H1 (cell line): ENCODE data around the gene OR4E2. TPM values are rescaled to one million over a fixed set of nuclear protein-coding genes. Genes with fewer than 3 reads are reported as not detected.

Experiments used
- CTCF ChIA-PET: fragments of 300-600 bp; sonication (Branson Sonifier 250); formaldehyde crosslinking; loops from one replicate; lab custom pipeline; 2021; ENCODE audit not compliant: partially characterized antibody; lab: Charles Lee
- POLR2A ChIA-PET: fragments of 300-600 bp; sonication (Branson Sonifier 250); formaldehyde crosslinking; loops from one replicate; lab custom pipeline; 2021; ENCODE audit warnings: inconsistent platforms; ENCODE audit not compliant: partially characterized antibody; lab: Charles Lee
- DNase-seq, 2 experiments: peaks; one replicate each; pipeline versions ENCODE4 v3.0.0 to v3.0.0-alpha.2; 2010 to 2022; ENCODE audit warnings: low spot score in 2 of 2, low read depth in 1 of 2, mixed read lengths in 1 of 2
- FAIRE-seq: peaks from 2 replicates; lab custom pipeline; 2011; peaks lifted over from hg19 to GRCh38; lab: Jason Lieb, UNC
- H2AFZ ChIP-seq: 2 replicates; pipeline ENCODE4 v1.8.1; 2012; ENCODE audit warnings: low read length, inconsistent platforms
- H2AK5ac ChIP-seq: 2 replicates; pipeline ENCODE4 v1.6.1; 2013; ENCODE audit warnings: low read depth, low read length
- H2BK120ac ChIP-seq: replicated peaks from 2 replicates; pipeline ENCODE3; 2013; ENCODE audit warnings: low read depth, low read length, inconsistent platforms
- H2BK12ac ChIP-seq: 2 replicates; pipeline ENCODE4 v1.6.1; 2013; ENCODE audit warnings: low read depth, low read length
- H2BK15ac ChIP-seq: 2 replicates; pipeline ENCODE4 v1.6.1; 2013; ENCODE audit warnings: low read length
- H2BK20ac ChIP-seq: 2 replicates; pipeline ENCODE4 v1.6.1; 2013; ENCODE audit warnings: low read length
- H2BK5ac ChIP-seq: 2 replicates; pipeline ENCODE4 v1.6.1; 2013; ENCODE audit warnings: low read depth, low read length
- H3K14ac ChIP-seq: 2 replicates; pipeline ENCODE4 v1.6.1; 2013; ENCODE audit warnings: inconsistent platforms; ENCODE audit not compliant: insufficient read length
- H3K18ac ChIP-seq: 2 replicates; pipeline ENCODE4 v1.6.1; 2013; ENCODE audit warnings: low read length; ENCODE audit errors: extremely low read depth
- H3K23ac ChIP-seq: 2 replicates; pipeline ENCODE4 v1.6.1; 2013; ENCODE audit warnings: inconsistent platforms; ENCODE audit not compliant: insufficient read length
- H3K23me2 ChIP-seq: 2 replicates; pipeline ENCODE4 v1.6.1; 2013; ENCODE audit warnings: low read depth, low read length
- H3K27ac ChIP-seq: 2 replicates; pipeline ENCODE4 v1.6.1; 2011; ENCODE audit warnings: low read depth, low read length, inconsistent platforms
- H3K27me3 ChIP-seq, 4 experiments: replicated peaks in 1 of 4; 1 replicate in 1 of 4; 2 replicates in 3 of 4; pipeline versions ENCODE4 v1.6.1 to v1.8.1; 2011 to 2013; ENCODE audit warnings: low read length in 3 of 4, mild to moderate bottlenecking in 3 of 4, inconsistent platforms in 2 of 4, mixed read lengths in 2 of 4, moderate library complexity in 1 of 4; ENCODE audit not compliant: control insufficient read depth in 3 of 4, insufficient read depth in 3 of 4; ENCODE audit errors: extremely low read depth in 1 of 4
- H3K36me3 ChIP-seq, 4 experiments: 2 replicates each; pipeline versions ENCODE4 v1.6.1 to v1.8.1; 2011 to 2013; ENCODE audit warnings: mild to moderate bottlenecking in 4 of 4, low read length in 3 of 4, moderate library complexity in 2 of 4, control low read depth in 1 of 4, inconsistent platforms in 1 of 4; ENCODE audit not compliant: insufficient read depth in 4 of 4, control insufficient read depth in 2 of 4
- H3K4ac ChIP-seq: replicated peaks from 2 replicates; pipeline ENCODE3; 2013; ENCODE audit warnings: low read length, low read depth, mixed read lengths, inconsistent platforms; ENCODE audit not compliant: insufficient read length
- H3K4me1 ChIP-seq, 4 experiments: replicated peaks in 1 of 4; 1 replicate in 1 of 4; 2 replicates in 3 of 4; pipeline versions ENCODE4 v1.6.1 to v1.8.1; 2011 to 2013; ENCODE audit warnings: low read length in 3 of 4, inconsistent platforms in 2 of 4, mixed read lengths in 1 of 4; ENCODE audit not compliant: insufficient read depth in 4 of 4, control insufficient read depth in 3 of 4
- H3K4me2 ChIP-seq, 2 experiments: 2 replicates each; pipeline versions ENCODE4 v1.6.1 to v1.8.1; 2011 to 2013; ENCODE audit warnings: low read depth in 2 of 2, low read length in 2 of 2, control low read depth in 1 of 2, inconsistent platforms in 1 of 2, mild to moderate bottlenecking in 1 of 2; ENCODE audit not compliant: insufficient read depth in 1 of 2
- H3K4me3 ChIP-seq, 4 experiments: fragments of 200-600, 300-600 bp in 1 of 4; sonication (generic), shearing (Covaris generic), sonication (Bioruptor Twin) in 1 of 4; 2 replicates each; pipeline versions ENCODE4 v1.5.1 to v1.8.1; 2011 to 2016; ENCODE audit warnings: low read length in 4 of 4, low read depth in 3 of 4, control low read depth in 2 of 4, inconsistent platforms in 2 of 4, mild to moderate bottlenecking in 2 of 4, mixed read lengths in 1 of 4, moderate library complexity in 1 of 4; ENCODE audit not compliant: insufficient read depth in 2 of 4; ENCODE audit errors: extremely low read depth in 1 of 4
- H3K56ac ChIP-seq: replicated peaks from 2 replicates; pipeline ENCODE3; 2013; ENCODE audit warnings: low read depth, mild to moderate bottlenecking, mixed read lengths, low read length, inconsistent platforms; ENCODE audit not compliant: insufficient read length
- H3K79me1 ChIP-seq: 2 replicates; pipeline ENCODE4 v1.6.1; 2013; ENCODE audit warnings: low read depth, low read length, control low read depth
- H3K79me2 ChIP-seq, 2 experiments: 2 replicates each; pipeline versions ENCODE4 v1.6.1 to v1.8.1; 2012 to 2013; ENCODE audit warnings: low read length in 2 of 2, mild to moderate bottlenecking in 2 of 2, inconsistent platforms in 1 of 2; ENCODE audit not compliant: insufficient read depth in 2 of 2, control insufficient read depth in 1 of 2
- H3K9ac ChIP-seq, 4 experiments: replicated peaks in 1 of 4; 1 replicate in 1 of 4; 2 replicates in 3 of 4; pipeline versions ENCODE4 v1.6.1 to v1.8.1; 2011 to 2013; ENCODE audit warnings: low read depth in 3 of 4, low read length in 3 of 4, control low read depth in 2 of 4, mild to moderate bottlenecking in 2 of 4, moderate library complexity in 2 of 4, inconsistent platforms in 1 of 4; ENCODE audit errors: extremely low read depth in 1 of 4
- H3K9me3 ChIP-seq, 2 experiments: 2 replicates each; pipeline versions ENCODE4 v1.6.1 to v1.8.1; 2012 to 2013; ENCODE audit warnings: mild to moderate bottlenecking in 2 of 2, moderate library complexity in 2 of 2, control low read depth in 1 of 2, inconsistent platforms in 1 of 2, low read depth in 1 of 2, low read length in 1 of 2, mixed read lengths in 1 of 2; ENCODE audit not compliant: insufficient read depth in 2 of 2
- H4K20me1 ChIP-seq, 2 experiments: replicated peaks in 1 of 2; 2 replicates each; pipeline versions ENCODE3 to v1.8.1; 2011 to 2013; ENCODE audit warnings: inconsistent platforms in 2 of 2, low read length in 2 of 2, mild to moderate bottlenecking in 1 of 2; ENCODE audit not compliant: insufficient read depth in 2 of 2, control insufficient read depth in 1 of 2
- H4K5ac ChIP-seq: 2 replicates; pipeline ENCODE4 v1.6.1; 2013; ENCODE audit warnings: low read length, low read depth, mixed read lengths, inconsistent platforms; ENCODE audit not compliant: insufficient read length
- H4K8ac ChIP-seq: 2 replicates; pipeline ENCODE4 v1.8.0; 2013; ENCODE audit warnings: mild to moderate bottlenecking, moderate library complexity, low read length, inconsistent platforms; ENCODE audit not compliant: insufficient read depth; ENCODE audit errors: extremely low read depth
- H4K91ac ChIP-seq: replicated peaks from 2 replicates; pipeline ENCODE3; 2013; ENCODE audit warnings: low read length, mixed read lengths, inconsistent platforms; ENCODE audit not compliant: insufficient read length
- CTBP2 ChIP-seq: IDR thresholded peaks from 2 replicates; pipeline ENCODE4 v1.7.0; 2011; ENCODE audit warnings: borderline replicate concordance, mild to moderate bottlenecking, moderate library complexity, mixed read lengths, low read length; ENCODE audit not compliant: insufficient read depth, insufficient read length
- EZH2 ChIP-seq: fragments of 200-600 bp; sonication (generic); IDR thresholded peaks from 2 replicates; pipeline ENCODE4 v1.7.1; 2012; ENCODE audit warnings: low read depth, mild to moderate bottlenecking, moderate library complexity, low read length, inconsistent platforms; ENCODE audit not compliant: severe bottlenecking
- JUN ChIP-seq: IDR thresholded peaks from 2 replicates; pipeline ENCODE4 v1.6.1; 2011; ENCODE audit warnings: low read depth, mild to moderate bottlenecking, improper control_type of control experiment, low read length
- MAFK ChIP-seq: IDR thresholded peaks from 2 replicates; pipeline ENCODE4 v1.6.1; 2012; ENCODE audit warnings: low read depth, mild to moderate bottlenecking, improper control_type of control experiment, low read length
- MAX ChIP-seq: IDR thresholded peaks from 2 replicates; pipeline ENCODE4 v1.6.1; 2012; ENCODE audit warnings: inconsistent platforms
- NANOG ChIP-seq: IDR thresholded peaks from 2 replicates; pipeline ENCODE4 v1.6.1; 2011; ENCODE audit warnings: low read length, low read depth, mild to moderate bottlenecking, inconsistent platforms; ENCODE audit not compliant: insufficient read depth, poor library complexity, severe bottlenecking
- POU5F1 ChIP-seq: IDR thresholded peaks from 2 replicates; pipeline ENCODE4 v1.6.1; 2011; ENCODE audit warnings: low read depth, mild to moderate bottlenecking, low read length, moderate library complexity
- SP1 ChIP-seq: IDR thresholded peaks from 2 replicates; pipeline ENCODE4 v1.6.1; 2011; ENCODE audit warnings: low read depth, low read length
- USF2 ChIP-seq: IDR thresholded peaks from 2 replicates; pipeline ENCODE4 v1.6.1; 2011; ENCODE audit warnings: low read length, improper control_type of control experiment
- WGBS, 2 experiments: shearing (Covaris generic) in 1 of 2; methylation state at CpG; one replicate each; pipeline versions ENCODE4 v1.1.6 to v1.1.7; 2013 to 2015; ENCODE audit warnings: low lambda C conversion rate in 2 of 2, mixed read lengths in 2 of 2, inconsistent platforms in 1 of 2, low coverage in 1 of 2, missing lambda C conversion rate in 1 of 2; ENCODE audit not compliant: insufficient replicate concordance in 2 of 2, insufficient coverage in 1 of 2, insufficient read length in 1 of 2; ENCODE audit errors: extremely low coverage in 1 of 2, missing lambda C conversion rate in 1 of 2; 5-methylcytosine and 5-hydroxymethylcytosine counted together
- polyA plus RNA-seq, 7 experiments: library from polyadenylated mRNA; depleted of rRNA in 3 of 7; stranded (reverse) in 5 of 7; unstranded in 2 of 7; fragments of >200 nt in 5 of 7; fragments of 200-250 nt in 2 of 7; gene quantifications; 1 replicate in 5 of 7; 2 replicates in 1 of 7; 4 replicates in 1 of 7; pipeline versions ENCODE4 v1.2.1 to v1.2.3, GENCODE V29; 2011 to 2013; ENCODE audit warnings: missing spikeins in 2 of 7, mixed read lengths in 2 of 7
- total RNA-seq: library from RNA; stranded (reverse); fragmentation: NEBNext Ultra II Directional; extraction: Animal tissue kit (Norgen Biotek cat#: 25700); gene quantifications from 2 replicates; pipeline ENCODE4 v1.2.1, GENCODE V29; 2021

Gene OR4E2
- total and polyA plus RNA-seq, 2 of the 8 experiments (the other 6 are each of a cell fraction or from before 2014, with no cell fraction given) = not detected

DNA sequence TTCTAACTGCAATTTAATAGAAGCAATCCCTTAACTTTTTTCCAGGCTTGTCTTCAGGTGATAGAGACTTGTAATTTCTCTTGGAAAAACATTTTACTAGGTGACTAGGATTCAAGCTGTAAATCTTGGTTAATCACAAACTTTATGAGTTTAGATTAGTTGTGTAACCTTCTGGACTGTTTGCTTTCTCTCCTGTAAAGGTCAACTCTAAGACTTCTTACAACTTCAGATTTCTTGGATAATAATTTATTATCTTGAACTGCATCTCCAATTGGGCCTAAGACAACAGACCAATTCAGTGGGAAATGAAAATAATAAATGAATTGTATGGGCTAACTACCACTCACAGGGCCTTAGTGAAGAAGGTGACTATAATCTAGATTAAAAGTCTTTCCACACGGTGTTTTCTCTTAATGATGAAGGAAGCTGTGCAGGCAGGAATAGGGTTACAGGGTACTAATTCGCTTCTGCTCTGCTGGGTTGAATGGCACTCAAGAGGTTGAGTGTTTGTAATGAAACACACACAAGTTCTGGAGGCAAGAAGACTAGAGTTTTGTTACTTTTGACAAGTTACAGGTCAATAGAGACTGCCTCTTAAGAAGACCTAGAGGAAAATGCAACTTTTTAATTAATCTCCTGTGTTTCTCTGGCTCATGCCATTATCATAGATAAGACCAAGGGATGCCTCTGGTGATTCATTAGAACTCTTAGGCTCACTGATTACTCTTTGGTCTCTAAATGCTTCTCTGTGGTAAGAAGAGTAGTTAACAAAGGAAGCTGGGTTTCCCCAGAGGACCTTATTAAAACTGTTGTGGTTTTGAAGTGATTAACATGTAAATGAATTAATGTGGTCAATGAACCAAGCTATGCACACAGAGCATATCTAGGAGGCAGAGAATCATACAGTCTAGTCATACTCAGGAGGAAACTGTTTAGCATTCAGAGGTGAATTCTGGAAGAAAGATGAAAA lies 50.0 kb downstream of the OR4E2 start:
- Histone ChIP-seq H2AK5ac (no peak overlapping the region), H2BK120ac (no peak overlapping the region), H3K4me1 (no peaks in the 10 kb centered on the region), H3K56ac (no peak overlapping the region), H2BK15ac (no peak overlapping the region), H3K9ac (no peak overlapping the region), H3K23me2 (no peaks in the 10 kb centered on the region), H3K4me2 (no peak overlapping the region), H2AFZ (no peak overlapping the region), H3K14ac (no peak overlapping the region), H4K8ac (no peak overlapping the region)
- FAIRE-seq = no peak
- POLR2A ChIA-PET = interaction anchor here (0.9 kb wide), 1 partner anchor 10 kb away, joined by 3 read pairs; no protein-coding TSS in a partner anchor
- CTCF ChIA-PET = no interaction called here
- no peak for DNase-seq
- no peak for TF ChIP-seq SP1
- TF ChIP-seq USF2 = no peak
- TF ChIP-seq POU5F1 = no peak
- TF ChIP-seq MAFK = no peak
- TF ChIP-seq EZH2 = no peak
- no peak for TF ChIP-seq JUN
- no peak for TF ChIP-seq MAX
- no peak for TF ChIP-seq CTBP2
- TF ChIP-seq NANOG = no peak
- TF ChIP-seq, all 59 proteins: peak for 0
- no peaks in the 10 kb centered on the region for H3K79me2 ChIP-seq
- no peak overlapping the region for H2BK5ac ChIP-seq
- no peaks in the 10 kb centered on the region for H3K79me1 ChIP-seq
- no peaks in the 10 kb centered on the region for H3K36me3 ChIP-seq
- H3K9me3 ChIP-seq = no peaks in the 10 kb centered on the region
- H3K4ac ChIP-seq = no peak overlapping the region
- H3K18ac ChIP-seq = no peak overlapping the region
- WGBS, 2 experiments = 81% methylated on average over 2 of the region's 2 CpGs; no CpG with 5 or more reads in 1 of the 2 experiments
- no peaks in the 10 kb centered on the region for H3K27me3 ChIP-seq
- H4K91ac ChIP-seq = no peak overlapping the region
- H4K20me1 ChIP-seq = no peaks in the 10 kb centered on the region
- H3K23ac ChIP-seq = no peak overlapping the region
- no peak overlapping the region for H3K27ac ChIP-seq
- no peak overlapping the region for H3K4me3 ChIP-seq
- H2BK12ac ChIP-seq = no peak overlapping the region
- no peak overlapping the region for H4K5ac ChIP-seq
- no peak overlapping the region for H2BK20ac ChIP-seq
